PC-9 (cell line): ENCODE results near the gene HNRNPA1L2.

Experiments
- CTCF ChIP-seq: fragments of 200-600 bp; sonication (generic); conservative IDR thresholded peaks from 2 replicates; pipeline ENCODE4 v1.6.1; 2017; ENCODE audit warnings: mixed run types, antibody characterized with exemption, mild to moderate bottlenecking, moderate library complexity
- EZH2 ChIP-seq: fragments of 200-600 bp; sonication (generic); IDR thresholded peaks from 2 replicates; pipeline ENCODE4 v1.8.0; 2017; ENCODE audit warnings: antibody characterized with exemption, low read depth

DNA sequence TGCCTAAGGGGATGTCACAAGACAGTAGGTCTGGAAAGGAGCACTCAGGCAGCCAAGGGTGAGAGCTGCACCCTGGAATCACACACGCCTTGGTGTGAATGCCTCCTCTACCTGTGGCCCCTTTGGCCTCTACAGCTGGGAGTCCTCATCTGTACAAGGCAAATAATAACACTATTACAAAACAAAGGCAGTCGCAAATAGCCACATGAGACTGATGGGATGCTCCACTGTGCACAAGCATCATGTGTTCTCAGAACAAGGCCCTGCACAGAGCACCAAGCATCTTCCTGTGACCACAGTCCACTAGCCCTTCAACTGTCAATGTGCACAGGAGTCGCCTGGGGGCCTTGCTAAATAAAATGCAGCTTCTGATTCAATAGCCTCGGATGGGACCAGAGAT, 44.6 kb upstream of the HNRNPA1L2 start:
- TF ChIP-seq CTCF (no peak), EZH2 (no peak)
